Measurements from ENCODE around the gene CD200R1L.

Gene CD200R1L

GRCh38 chr3:112777811-112778210, 68.9 kb downstream of the CD200R1L start:
- TF ChIP-seq ZNF677 (tag by site-specific recombination; IDR thresholded peaks at IDR 0.05) (no peak), ZBTB11 (tag by site-specific recombination; conservative IDR thresholded peaks at IDR 0.05; ENCODE audit: low read depth) (no peak), ZNF585B (tag by site-specific recombination; IDR thresholded peaks at IDR 0.05) (no peak), ZNF521 (tag by site-specific recombination; IDR thresholded peaks at IDR 0.05) (no peak), ZNF549 (tag by site-specific recombination; IDR thresholded peaks at IDR 0.05) (no peak), ZNF514 (tag by site-specific recombination; IDR thresholded peaks at IDR 0.05) (no peak), ZNF221 (tag by site-specific recombination; IDR thresholded peaks at IDR 0.05; ENCODE audit: borderline replicate concordance) (no peak), ZSCAN30 (tag by site-specific recombination; IDR thresholded peaks at IDR 0.05) (no peak), ZNF654 (tag by site-specific recombination; IDR thresholded peaks at IDR 0.05; ENCODE audit: low read depth) (no peak), ZNF223 (tag by site-specific recombination; IDR thresholded peaks at IDR 0.05) (no peak), ZNF404 (tag by site-specific recombination; IDR thresholded peaks at IDR 0.05) (no peak)
- no peaks in the 10 kb centered on the region for H3K36me3 ChIP-seq (ENCODE audit: control insufficient read depth in 2 of 2, insufficient read depth in 1 of 2, low read length in 2 of 2)
- H3K4me1 ChIP-seq (ENCODE audit: control insufficient read depth, insufficient read depth, low read length): no peaks in the 10 kb centered on the region; the same call in 1 of the 2 replicates
- ChIA-PET CTCF (no interaction called here), POLR2A (no interaction called here)
- H3K4me3 ChIP-seq (ENCODE audit: low read depth, low read length): no peak overlapping the region
- no peak overlapping the region for H3K27ac ChIP-seq (ENCODE audit: extremely low read depth, low read depth, low read length)
- H3K9me3 ChIP-seq (ENCODE audit: control insufficient read depth, insufficient read depth, low read depth, low read length): no peaks in the 10 kb centered on the region

GRCh38 chr3:112776836-112777235, 69.8 kb downstream of the CD200R1L start:
- TF ChIP-seq GLIS1 (tag by site-specific recombination; IDR thresholded peaks at IDR 0.05): no peak
- TF ChIP-seq ZNF138 (tag by site-specific recombination; IDR thresholded peaks at IDR 0.05; ENCODE audit: borderline replicate concordance): no peak
- TF ChIP-seq TRIM28 (IDR thresholded peaks at IDR 0.05; ENCODE audit: borderline replicate concordance, low read length): no peak
- TF ChIP-seq ZNF133 (tag by site-specific recombination; IDR thresholded peaks at IDR 0.05): no peak
- no peak for TF ChIP-seq ZBTB44 (tag by site-specific recombination; IDR thresholded peaks at IDR 0.05)
- TF ChIP-seq PRDM1 (tag by site-specific recombination; IDR thresholded peaks at IDR 0.05): no peak
- no peak for TF ChIP-seq ZSCAN5A (tag by site-specific recombination; IDR thresholded peaks at IDR 0.05)
- no peak for TF ChIP-seq KLF16 (tag by site-specific recombination; IDR thresholded peaks at IDR 0.05)
- CTCF ChIA-PET: interaction anchor here (0.6 kb wide), 2 partner anchors 37 to 952 kb away, joined by 3 to 4 read pairs; no protein-coding TSS in a partner anchor
- Histone ChIP-seq H3K4me1 (ENCODE audit: control insufficient read depth, insufficient read depth, low read length) (no peaks in the 10 kb centered on the region; the same call in 1 of the 2 replicates), H3K36me3 (ENCODE audit: control insufficient read depth in 2 of 2, insufficient read depth in 1 of 2, low read length in 2 of 2) (no peaks in the 10 kb centered on the region), H3K9me3 (ENCODE audit: control insufficient read depth, insufficient read depth, low read depth, low read length) (no peaks in the 10 kb centered on the region), H3K27ac (ENCODE audit: extremely low read depth, low read depth, low read length) (no peak overlapping the region), H3K4me3 (ENCODE audit: low read depth, low read length) (no peak overlapping the region)
- POLR2A ChIA-PET: no interaction called here
